BLaER1 treated with 17β-estradiol and CSF1 and Interleukin-3, amounts not matched to agents 10 nM and 100 nM (cell line): ENCODE data around the gene SUFU.

Experiments used
- H3K27ac ChIP-seq, 11 experiments: shearing (Covaris generic); formaldehyde crosslinking; 2 replicates each; pipeline ENCODE4 v1.8.1; 2022
- H3K27me3 ChIP-seq, 11 experiments: shearing (Covaris generic); formaldehyde crosslinking; 2 replicates each; pipeline ENCODE4 v1.8.1; 2022
- H3K36me3 ChIP-seq, 11 experiments: shearing (Covaris generic); formaldehyde crosslinking; 2 replicates each; pipeline ENCODE4 v1.8.1; 2022
- H3K4me1 ChIP-seq, 10 experiments: shearing (Covaris generic); formaldehyde crosslinking; 2 replicates each; pipeline ENCODE4 v1.8.1; 2022
- H3K4me2 ChIP-seq, 11 experiments: shearing (Covaris generic); formaldehyde crosslinking; 2 replicates each; pipeline ENCODE4 v1.8.1; 2022
- H3K4me3 ChIP-seq, 10 experiments: shearing (Covaris generic); formaldehyde crosslinking; 2 replicates each; pipeline ENCODE4 v1.8.1; 2022
- H3K9ac ChIP-seq, 11 experiments: shearing (Covaris generic); formaldehyde crosslinking; 2 replicates each; pipeline ENCODE4 v1.8.1; 2022
- H3K9me3 ChIP-seq, 11 experiments: shearing (Covaris generic); formaldehyde crosslinking; replicated peaks in 1 of 11; 2 replicates each; pipeline ENCODE4 v1.8.1; 2022
- H4K20me1 ChIP-seq, 11 experiments: shearing (Covaris generic); formaldehyde crosslinking; 2 replicates each; pipeline ENCODE4 v1.8.1; 2022
- Cebpa-rat ChIP-seq, 11 experiments: shearing (Covaris generic); IDR thresholded peaks; 2 replicates each; pipeline ENCODE4 v1.8.1; 2022

SUFU gene

DNA sequence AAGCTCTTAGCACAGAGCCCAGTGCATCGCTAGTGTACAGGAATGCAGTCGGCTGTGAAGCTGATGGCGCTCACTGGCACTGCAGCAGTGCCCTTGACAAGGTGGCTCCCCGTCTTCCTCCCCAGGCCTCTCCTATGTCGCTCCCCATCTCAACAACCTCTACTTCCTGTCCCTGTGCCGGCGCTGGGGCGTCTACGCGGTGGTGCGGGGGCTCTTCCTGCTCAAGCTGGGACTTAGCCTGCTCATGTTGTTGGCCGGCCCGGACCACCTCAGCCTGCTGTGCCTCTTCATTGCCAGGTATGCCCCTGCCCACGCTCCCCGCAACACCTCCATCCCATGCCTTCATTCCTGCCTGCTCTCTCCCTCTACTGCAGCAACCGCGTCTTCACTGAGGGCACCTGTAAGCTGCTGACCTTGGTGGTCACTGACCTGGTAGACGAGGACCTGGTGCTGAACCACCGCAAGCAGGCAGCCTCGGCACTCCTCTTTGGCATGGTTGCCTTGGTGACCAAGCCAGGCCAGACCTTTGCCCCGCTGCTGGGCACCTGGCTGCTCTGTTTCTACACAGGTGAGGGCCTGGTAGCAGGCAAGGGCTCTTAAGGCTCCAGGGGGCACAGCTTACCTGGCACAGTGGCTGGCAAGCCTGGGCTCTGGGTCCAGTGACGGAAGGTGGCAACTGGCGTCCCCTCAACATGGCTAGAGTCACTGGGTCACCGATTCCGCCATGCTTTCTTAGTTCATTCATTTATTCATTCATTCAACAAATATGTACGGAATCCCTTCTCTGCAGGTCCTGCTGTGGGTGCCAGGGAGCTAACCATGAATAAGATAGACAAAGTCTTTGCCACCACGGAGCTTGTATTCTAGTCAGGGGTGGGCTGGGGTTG is 30.1 kb upstream of the SUFU start:
- no peak overlapping the region for H3K4me3 ChIP-seq
- TF ChIP-seq Cebpa-rat (IDR thresholded peaks at IDR 0.05): no peak
- no peaks in the 10 kb centered on the region for H3K9me3 ChIP-seq
- H3K9ac ChIP-seq: no peak overlapping the region
- no peak overlapping the region for H3K4me2 ChIP-seq
- H3K27ac ChIP-seq: no peak overlapping the region
- H3K36me3 ChIP-seq: peaks cover 34 to 94% (median 77%) of the 10 kb centered on the region in 11 experiments; a peak in 21 of 22 replicates
- peaks cover 7 to 25% (median 22%) of the 10 kb centered on the region in 10 experiments; a peak in 19 of 20 replicates for H3K4me1 ChIP-seq
- no peaks in the 10 kb centered on the region for H3K27me3 ChIP-seq
- peaks cover 0 to 4% (median 0%) of the 10 kb centered on the region in 11 experiments; a peak in 6 of 22 replicates for H4K20me1 ChIP-seq

GRCh38 chr10:102475451-102476040 is 28.2 kb upstream of the SUFU start:
- Histone ChIP-seq H3K4me3 (no peak overlapping the region), H3K27ac (no peak overlapping the region), H3K4me2 (no peak overlapping the region), H3K4me1 (peaks cover 0 to 18% (median 6%) of the 10 kb centered on the region in 10 experiments; a peak in 16 of 20 replicates), H3K9me3 (no peaks in the 10 kb centered on the region), H3K27me3 (no peaks in the 10 kb centered on the region), H4K20me1 (peaks cover 2 to 22% (median 15%) of the 10 kb centered on the region in 11 experiments; a peak in 18 of 22 replicates), H3K36me3 (peaks cover 50 to 97% (median 83%) of the 10 kb centered on the region in 11 experiments), H3K9ac (no peak overlapping the region)
- no peak for TF ChIP-seq Cebpa-rat (IDR thresholded peaks at IDR 0.05)

DNA sequence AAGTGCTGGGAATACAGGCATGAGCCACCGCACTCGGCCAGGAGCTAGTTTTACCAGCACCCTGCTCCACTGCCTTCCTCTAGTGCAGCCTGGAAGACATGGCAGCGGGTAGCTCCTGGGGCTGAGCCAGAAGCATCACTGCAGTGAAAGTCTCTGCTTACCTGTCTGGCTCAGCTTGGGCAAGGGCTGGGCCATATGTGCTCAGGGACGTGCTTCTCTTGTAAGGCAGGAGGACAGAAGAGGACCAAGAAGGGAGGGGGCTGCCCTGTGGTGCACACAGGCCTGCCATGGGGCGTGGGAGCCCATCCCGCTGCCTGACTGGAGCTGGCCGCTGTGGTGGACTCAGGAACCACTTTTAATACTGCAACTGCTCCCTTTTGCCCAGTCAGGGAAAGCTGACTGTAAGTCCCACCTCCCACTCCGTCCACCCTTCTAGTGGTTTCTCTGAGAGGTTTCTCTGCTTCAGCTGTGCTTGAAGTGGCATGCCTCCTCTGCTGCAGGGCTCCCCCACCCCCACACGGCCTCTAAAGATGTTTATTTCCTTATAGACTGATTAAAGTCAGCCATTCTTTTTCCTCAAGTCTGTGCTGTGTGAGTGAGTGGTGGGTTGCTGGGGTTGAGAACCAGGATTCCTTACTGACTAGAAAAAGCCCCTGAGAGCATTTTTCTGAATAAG is 27.2 kb upstream of the SUFU start:
- Histone ChIP-seq H4K20me1 (peaks cover 6 to 32% (median 25%) of the 10 kb centered on the region in 11 experiments; a peak in 19 of 22 replicates), H3K36me3 (peaks cover 54 to 97% (median 83%) of the 10 kb centered on the region in 11 experiments), H3K27me3 (no peaks in the 10 kb centered on the region), H3K4me2 (no peak overlapping the region; a peak in 1 of 22 replicates), H3K4me3 (no peak overlapping the region), H3K4me1 (peaks cover 10 to 18% (median 13%) of the 10 kb centered on the region in 10 experiments; a peak in 19 of 20 replicates), H3K9ac (peak overlapping the region in 3 of 11 experiments; percentile 15 to 60 (median 48); a peak in 5 of 22 replicates), H3K27ac (no peak overlapping the region; a peak in 1 of 22 replicates), H3K9me3 (no peaks in the 10 kb centered on the region)
- no peak for TF ChIP-seq Cebpa-rat (IDR thresholded peaks at IDR 0.05)

GRCh38 chr10:102479651-102480050 is 24.1 kb upstream of the SUFU start:
- no peak overlapping the region for H3K4me3 ChIP-seq
- H3K36me3 ChIP-seq: peaks cover 82 to 97% (median 91%) of the 10 kb centered on the region in 11 experiments
- peak overlapping the region in 2 of 11 experiments; percentile 50 to 64; a peak in 3 of 22 replicates for H3K4me2 ChIP-seq
- H4K20me1 ChIP-seq: peaks cover 11 to 63% (median 38%) of the 10 kb centered on the region in 11 experiments; a peak in 21 of 22 replicates
- peak overlapping the region in 4 of 11 experiments; percentile 6 to 56 (median 28); a peak in 3 of 22 replicates for H3K9ac ChIP-seq
- no peaks in the 10 kb centered on the region for H3K9me3 ChIP-seq
- TF ChIP-seq Cebpa-rat (IDR thresholded peaks at IDR 0.05): no peak
- no peak overlapping the region for H3K27ac ChIP-seq
- H3K4me1 ChIP-seq: peaks cover 11 to 18% (median 15%) of the 10 kb centered on the region in 10 experiments; a peak in 19 of 20 replicates
- H3K27me3 ChIP-seq: no peaks in the 10 kb centered on the region

DNA sequence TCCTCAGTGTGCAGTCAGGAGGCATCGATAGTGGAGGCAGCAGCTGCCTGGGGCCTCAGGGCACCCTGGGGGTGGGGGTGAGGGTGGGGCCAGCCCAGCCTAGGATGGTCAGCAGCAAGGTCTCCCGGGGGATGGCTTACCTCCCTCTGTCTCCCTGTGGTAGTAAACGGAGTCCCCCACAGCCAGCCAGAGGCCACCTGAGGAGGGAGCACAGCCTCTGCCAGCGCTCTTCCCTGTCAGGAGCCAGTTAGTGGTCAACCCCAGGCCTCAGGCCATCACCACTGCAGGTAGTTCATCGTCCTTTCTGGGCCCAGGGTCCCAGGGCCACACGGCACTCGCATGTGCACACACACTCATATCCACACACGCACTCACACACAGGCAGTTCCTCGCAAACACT is 23.4 kb upstream of the SUFU start:
- H4K20me1 ChIP-seq: peaks cover 19 to 70% (median 45%) of the 10 kb centered on the region in 11 experiments; a peak in 21 of 22 replicates
- H3K27ac ChIP-seq: no peak overlapping the region
- H3K9ac ChIP-seq: peak overlapping the region in 5 of 11 experiments; percentile 36 to 57 (median 45); a peak in 5 of 22 replicates
- TF ChIP-seq Cebpa-rat (IDR thresholded peaks at IDR 0.05): no peak
- H3K27me3 ChIP-seq: no peaks in the 10 kb centered on the region
- H3K4me3 ChIP-seq: no peak overlapping the region
- no peaks in the 10 kb centered on the region for H3K9me3 ChIP-seq
- H3K36me3 ChIP-seq: peaks cover 86 to 100% (median 96%) of the 10 kb centered on the region in 11 experiments
- no peak overlapping the region for H3K4me2 ChIP-seq
- H3K4me1 ChIP-seq: peaks cover 11 to 18% (median 15%) of the 10 kb centered on the region in 10 experiments; a peak in 19 of 20 replicates

DNA sequence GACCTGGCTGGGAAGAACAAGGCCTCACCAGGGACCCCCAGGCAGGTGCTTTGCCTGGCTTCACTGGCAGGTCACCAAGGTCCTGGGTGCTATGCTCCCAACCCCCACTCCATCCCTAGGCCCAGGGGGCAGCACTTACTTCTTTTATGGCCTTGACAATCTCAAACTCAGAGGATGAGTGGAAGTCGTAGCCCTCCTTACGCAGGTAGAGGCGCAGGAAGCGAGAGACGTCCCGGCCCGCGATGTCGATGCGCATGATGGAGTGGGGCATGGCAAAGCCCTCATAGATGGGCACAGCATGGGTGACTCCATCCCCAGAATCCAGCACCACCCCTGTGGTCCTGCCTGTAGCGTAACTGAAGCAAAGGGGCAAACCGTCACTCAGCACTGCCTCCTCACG is 19.8 kb upstream of the SUFU start:
- peaks cover 98 to 100% (median 100%) of the 10 kb centered on the region in 11 experiments for H3K36me3 ChIP-seq
- no peaks in the 10 kb centered on the region for H3K27me3 ChIP-seq
- no peak overlapping the region for H3K9ac ChIP-seq
- H3K4me2 ChIP-seq: no peak overlapping the region
- no peak overlapping the region for H3K27ac ChIP-seq
- H3K4me1 ChIP-seq: peaks cover 7 to 18% (median 12%) of the 10 kb centered on the region in 10 experiments; a peak in 19 of 20 replicates
- H4K20me1 ChIP-seq: peaks cover 18 to 100% (median 63%) of the 10 kb centered on the region in 11 experiments; a peak in 21 of 22 replicates
- no peak for TF ChIP-seq Cebpa-rat (IDR thresholded peaks at IDR 0.05)
- H3K4me3 ChIP-seq: no peak overlapping the region
- no peaks in the 10 kb centered on the region for H3K9me3 ChIP-seq

DNA sequence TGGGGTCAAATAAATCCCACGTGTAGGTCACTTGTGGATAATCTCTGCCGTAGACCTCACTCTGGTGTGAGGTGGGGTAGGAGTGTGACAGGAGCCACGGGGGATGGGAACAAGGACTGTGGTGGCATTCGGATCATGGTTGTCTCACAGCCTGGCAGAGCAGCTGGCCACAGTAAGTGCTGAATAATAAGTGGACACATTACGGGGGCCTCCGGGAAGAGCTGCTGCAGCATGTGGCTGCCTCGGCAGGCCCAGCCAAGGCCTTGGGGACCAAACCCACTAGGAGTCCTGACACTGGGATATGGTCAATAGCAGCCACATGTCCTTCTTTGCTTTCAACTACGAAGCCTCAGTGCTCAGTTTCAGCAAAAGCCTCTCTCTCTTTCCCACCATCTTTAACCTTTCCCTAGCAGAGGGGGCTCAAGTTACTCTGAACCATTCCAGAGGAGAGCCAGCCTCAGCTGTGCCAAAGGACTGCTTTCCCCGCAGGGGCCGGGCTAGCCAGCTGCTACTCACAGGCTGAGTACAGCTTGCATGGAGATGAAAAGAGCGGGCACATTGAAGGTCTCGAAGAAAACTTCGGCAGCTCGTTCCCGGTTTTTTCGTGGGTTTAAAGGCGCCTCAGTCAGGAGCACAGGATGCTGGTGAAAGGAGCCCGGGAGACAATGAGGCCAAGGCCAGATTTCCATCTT is 18.5 kb upstream of the SUFU start:
- Histone ChIP-seq H3K9me3 (no peaks in the 10 kb centered on the region), H4K20me1 (peaks cover 19 to 99% (median 58%) of the 10 kb centered on the region in 11 experiments; a peak in 21 of 22 replicates), H3K27me3 (no peaks in the 10 kb centered on the region), H3K4me1 (peaks cover 0 to 16% (median 12%) of the 10 kb centered on the region in 10 experiments; a peak in 15 of 20 replicates), H3K4me3 (no peak overlapping the region), H3K9ac (no peak overlapping the region), H3K36me3 (peaks cover 99 to 100% (median 100%) of the 10 kb centered on the region in 11 experiments), H3K4me2 (no peak overlapping the region), H3K27ac (no peak overlapping the region)
- no peak for TF ChIP-seq Cebpa-rat (IDR thresholded peaks at IDR 0.05)

GRCh38 chr10:102491136-102491535 is 12.6 kb upstream of the SUFU start:
- Histone ChIP-seq H3K27ac (no peak overlapping the region), H3K4me1 (peaks cover 0 to 26% (median 15%) of the 10 kb centered on the region in 10 experiments; a peak in 13 of 20 replicates), H3K36me3 (peaks cover 75 to 96% (median 90%) of the 10 kb centered on the region in 11 experiments), H3K9ac (peak overlapping the region in 1 of 11 experiments; percentile 1; a peak in 1 of 22 replicates), H4K20me1 (peaks cover 64 to 99% (median 80%) of the 10 kb centered on the region in 11 experiments), H3K4me3 (no peak overlapping the region), H3K27me3 (no peaks in the 10 kb centered on the region), H3K4me2 (no peak overlapping the region), H3K9me3 (no peaks in the 10 kb centered on the region)
- TF ChIP-seq Cebpa-rat (IDR thresholded peaks at IDR 0.05): no peak
